Activated CD8-positive, alpha-beta T cell treated with anti-CD3 and anti-CD28 coated beads for 36 hours (primary cell): Measurements from ENCODE around the gene NFKBIZ. TPM values are rescaled to one million over a fixed set of nuclear protein-coding genes. Genes with fewer than 3 reads are reported as not detected.

Experiments used
- ATAC-seq: fragments of 200-7000 bp; cut with Tn5 transposase; one replicate; pipeline ENCODE4 v1.10.0; 2021; ENCODE audit warnings: mild to moderate bottlenecking, moderate library complexity
- CTCF ChIA-PET: fragments of 350-600 bp; sonication (Branson Sonifier 250); formaldehyde crosslinking; loops from one replicate; lab custom pipeline; 2021; ENCODE audit warnings: antibody characterized with exemption; lab: Charles Lee
- POLR2A ChIA-PET: fragments of 350-600 bp; sonication (Branson Sonifier 250); formaldehyde crosslinking; loops from one replicate; lab custom pipeline; 2021; ENCODE audit warnings: antibody characterized with exemption; lab: Charles Lee
- DNase-seq: peaks from one replicate; pipeline ENCODE4 v3.0.0-alpha.2; 2020
- H3K27ac Mint-ChIP-seq: one replicate; pipeline ENCODE4 v1.8.0; 2021; ENCODE audit warnings: mild to moderate bottlenecking, mixed read lengths
- H3K27me3 Mint-ChIP-seq: one replicate; pipeline ENCODE4 v1.8.0; 2021; ENCODE audit warnings: mixed read lengths
- H3K36me3 Mint-ChIP-seq: one replicate; pipeline ENCODE4 v1.8.0; 2021; ENCODE audit warnings: low read depth, mixed read lengths
- H3K4me1 Mint-ChIP-seq: one replicate; pipeline ENCODE4 v1.8.0; 2021; ENCODE audit warnings: low read depth, mixed read lengths
- H3K4me3 Mint-ChIP-seq: one replicate; pipeline ENCODE4 v1.8.0; 2021; ENCODE audit warnings: mild to moderate bottlenecking, moderate library complexity, mixed read lengths
- H3K9me3 Mint-ChIP-seq: one replicate; pipeline ENCODE4 v1.8.0; 2021; ENCODE audit warnings: mixed read lengths
- CTCF ChIP-seq: fragments of 200-600 bp; IDR thresholded peaks from one replicate; pipeline ENCODE4 v1.8.0; 2022; ENCODE audit warnings: antibody characterized with exemption, mild to moderate bottlenecking
- intact Hi-C: fragments of 100-400 bp; cut with micrococcal nuclease; formaldehyde crosslinking; loops from one replicate; pipeline ENCODE4 v1.10.0; 2022
- total RNA-seq, 2 experiments: library from RNA; stranded (reverse); gene quantifications; one replicate each; pipeline ENCODE4 v1.2.3, GENCODE V29; 2021

NFKBIZ gene
- total RNA-seq, 2 experiments from 2014 or later: 62.1 to 70.6 TPM

DNA sequence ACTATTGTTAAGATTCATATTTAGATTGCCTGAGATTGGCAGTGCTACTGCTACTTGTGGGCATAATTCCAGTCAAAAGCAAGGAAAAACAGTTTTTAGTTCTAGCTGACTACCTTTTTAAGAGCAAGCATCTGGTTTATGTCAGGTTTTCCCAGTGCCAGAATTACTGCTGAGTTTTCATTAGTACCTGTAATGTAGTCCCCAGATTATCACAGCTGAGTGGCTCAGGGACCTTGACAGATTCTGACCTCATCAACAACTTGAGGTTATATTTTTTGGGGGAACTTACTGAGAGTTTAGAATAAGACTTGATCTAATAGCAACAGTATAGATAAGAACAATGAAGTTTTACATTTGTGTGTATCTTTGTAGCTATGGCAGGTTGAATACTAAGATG is 39.3 kb upstream of the NFKBIZ start:
- no peak overlapping the region for H3K4me3 Mint-ChIP-seq

GRCh38 chr3:101811875-101812274 is 37.4 kb upstream of the NFKBIZ start:
- ATAC-seq (no peak), DNase-seq (no peak)
- no peaks in the 10 kb centered on the region for H3K27me3 Mint-ChIP-seq
- no peak overlapping the region for H3K27ac Mint-ChIP-seq
- H3K4me1 Mint-ChIP-seq: peaks cover 60% of the 10 kb centered on the region
- peaks cover 4% of the 10 kb centered on the region for H3K36me3 Mint-ChIP-seq
- TF ChIP-seq CTCF: no peak
- H3K9me3 Mint-ChIP-seq: no peaks in the 10 kb centered on the region
- CTCF ChIA-PET: interaction anchor here (1.2 to 15.5 kb wide), 10 partner anchors 9 to 417 kb away, joined by 3 to 302 read pairs (median 8); no protein-coding TSS in a partner anchor
- no peak overlapping the region for H3K4me3 Mint-ChIP-seq
- intact Hi-C loops: loop anchor here (2.0 kb wide), 1 partner anchor 413 kb away; no protein-coding TSS in a partner anchor
- POLR2A ChIA-PET: interaction anchor here (1.2 kb wide), 2 partner anchors 10 to 38 kb away, joined by 3 to 6 read pairs; partner anchors contain the start of gene NFKBIZ

More for the DNA sequence above, 39.3 kb upstream of the NFKBIZ start:
- peak overlapping the region; percentile 7 for H3K27ac Mint-ChIP-seq
- intact Hi-C loops: no loop called here
- peaks cover 51% of the 10 kb centered on the region for H3K4me1 Mint-ChIP-seq
- ChIA-PET POLR2A (interaction anchor here (1.0 to 1.3 kb wide), 3 partner anchors 11 to 57 kb away, joined by 3 to 4 read pairs (median 3); partner anchors contain the start of gene NFKBIZ), CTCF (interaction anchor here (0.7 to 15.5 kb wide), 17 partner anchors 14 to 727 kb away, joined by 3 to 302 read pairs (median 3); partner anchors contain the start of gene NXPE3)
- no peak for ATAC-seq
- no peaks in the 10 kb centered on the region for H3K27me3 Mint-ChIP-seq
- DNase-seq: no peak
- no peak for TF ChIP-seq CTCF
- peaks cover 7% of the 10 kb centered on the region for H3K36me3 Mint-ChIP-seq
- H3K9me3 Mint-ChIP-seq: no peaks in the 10 kb centered on the region

GRCh38 chr3:101812895-101813294 is 36.4 kb upstream of the NFKBIZ start:
- no peaks in the 10 kb centered on the region for H3K9me3 Mint-ChIP-seq
- TF ChIP-seq CTCF: no peak
- DNase-seq (no peak), ATAC-seq (no peak)
- no peak overlapping the region for H3K4me3 Mint-ChIP-seq
- CTCF ChIA-PET: interaction anchor here (0.8 to 15.5 kb wide), 11 partner anchors 9 to 416 kb away, joined by 3 to 302 read pairs (median 7); partner anchors contain the start of gene NFKBIZ
- no peak overlapping the region for H3K27ac Mint-ChIP-seq
- no peaks in the 10 kb centered on the region for H3K27me3 Mint-ChIP-seq
- POLR2A ChIA-PET: interaction anchor here (1.2 kb wide), 2 partner anchors 9 to 37 kb away, joined by 3 to 6 read pairs; partner anchors contain the start of gene NFKBIZ
- peaks cover 11% of the 10 kb centered on the region for H3K36me3 Mint-ChIP-seq
- H3K4me1 Mint-ChIP-seq: peaks cover 61% of the 10 kb centered on the region
- intact Hi-C loops: loop anchor here (2.0 kb wide), 1 partner anchor 412 kb away; no protein-coding TSS in a partner anchor

- H3K27ac Mint-ChIP-seq: no peak overlapping the region
- H3K4me1 Mint-ChIP-seq: peaks cover 63% of the 10 kb centered on the region
- H3K27me3 Mint-ChIP-seq: no peaks in the 10 kb centered on the region
- POLR2A ChIA-PET: interaction anchor here (0.6 to 1.3 kb wide), 3 partner anchors 36 to 266 kb away, joined by 4 to 6 read pairs (median 4); partner anchors contain the start of gene NFKBIZ
- TF ChIP-seq CTCF: peak; percentile 81
- ATAC-seq (peak; percentile 37), DNase-seq (no peak)
- H3K36me3 Mint-ChIP-seq: peaks cover 15% of the 10 kb centered on the region
- H3K9me3 Mint-ChIP-seq: no peaks in the 10 kb centered on the region
- CTCF ChIA-PET: interaction anchor here (0.6 to 15.5 kb wide), 26 partner anchors 8 to 725 kb away, joined by 3 to 302 read pairs (median 4); partner anchors contain the start of gene NFKBIZ
- H3K4me3 Mint-ChIP-seq: no peak overlapping the region
- intact Hi-C loops: loop anchor here (2.0 kb wide), 1 partner anchor 411 kb away; no protein-coding TSS in a partner anchor
These were observed 35.4 kb upstream of the NFKBIZ start for GRCh38 chr3:101813817-101814440.
